Activated T-cell treated with anti-CD3 and anti-CD28 coated beads, Interleukin-2, amount 50 U/mL, for 1 hour (primary cell): Measurements from ENCODE around the gene FEN1.

Experiments used
- DNase-seq: peaks from one replicate; pipeline ENCODE4 v3.0.0-alpha.2; 2020

Gene FEN1

DNA sequence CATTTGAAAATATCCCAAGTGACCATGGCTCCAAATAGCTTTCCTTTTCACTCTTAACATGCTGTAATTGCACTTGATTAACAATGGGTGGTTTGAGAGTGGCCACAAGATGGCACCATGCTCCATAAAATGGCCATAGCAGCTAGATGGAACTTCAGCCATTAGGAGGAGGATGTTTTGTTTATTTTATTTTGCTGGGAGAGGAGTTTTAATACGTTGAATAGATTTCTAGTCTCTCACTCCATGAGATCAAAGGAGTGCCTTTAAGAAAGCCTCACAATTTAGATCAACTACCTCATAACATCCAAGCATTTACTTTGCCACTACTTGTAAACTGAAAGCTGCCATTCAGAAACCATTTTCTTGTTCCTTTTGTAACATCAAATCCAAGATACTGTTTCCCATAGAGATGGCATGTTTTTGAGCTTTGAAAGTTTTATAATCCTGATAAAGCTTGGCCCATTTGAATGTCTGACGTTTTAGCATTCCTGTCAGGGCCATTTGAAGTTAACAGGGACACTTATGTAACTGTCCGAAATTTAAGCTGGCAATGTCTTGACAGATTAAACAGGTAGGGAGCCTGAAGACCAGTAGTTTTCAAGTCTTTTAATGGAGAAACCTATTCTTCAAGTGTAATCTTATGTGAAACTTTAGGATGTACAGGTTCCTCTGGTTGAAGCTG, 4.7 kb downstream of the FEN1 start:
- peak; percentile 67 for DNase-seq

GRCh38 chr11:61799665-61800284, 7.1 kb downstream of the FEN1 start:
- DNase-seq: no peak

DNA sequence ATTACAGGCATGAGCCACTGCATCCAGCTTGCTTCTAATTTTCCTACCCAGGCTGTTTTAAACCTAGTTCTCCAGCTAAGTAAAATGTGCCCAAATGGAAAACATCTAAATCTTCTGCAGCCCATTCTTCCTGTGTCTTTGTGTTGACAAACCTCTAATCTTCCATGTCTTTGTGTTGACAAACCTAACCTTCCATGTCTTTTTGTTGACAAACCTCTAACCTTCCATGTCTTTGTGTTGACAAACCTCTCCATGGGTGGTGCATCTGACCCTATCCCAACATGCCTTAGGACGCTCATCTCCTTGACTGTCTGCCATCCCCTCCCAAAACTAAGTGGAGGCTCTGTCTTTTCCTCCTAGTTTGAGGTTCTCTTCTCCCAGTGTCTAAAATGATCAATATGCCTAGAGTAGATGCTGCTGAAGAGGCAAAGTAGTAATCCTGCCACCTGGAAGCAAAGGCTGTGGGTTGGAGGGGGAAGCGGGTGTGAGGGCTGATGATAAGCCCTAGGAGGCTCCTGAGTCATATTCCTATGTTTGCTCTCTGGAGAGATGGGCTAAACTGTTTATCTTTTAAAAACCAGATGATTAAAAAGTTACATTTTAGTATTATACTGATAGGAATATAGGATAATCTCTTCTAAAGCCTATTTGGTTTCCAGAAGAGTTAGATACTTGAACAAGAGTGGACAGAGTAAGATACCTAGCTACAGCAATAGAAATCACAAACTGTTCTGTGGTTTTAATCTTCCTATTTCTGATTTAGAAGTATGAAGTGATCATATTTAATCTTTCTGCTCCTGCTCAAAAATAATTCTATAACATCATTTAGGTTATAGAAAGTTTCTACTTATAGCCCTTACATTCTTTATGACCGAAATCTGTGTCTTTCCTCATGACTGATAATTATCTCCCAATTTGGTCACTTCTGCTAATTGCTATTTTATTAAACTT, 7.9 kb downstream of the FEN1 start:
- DNase-seq: no peak

DNA sequence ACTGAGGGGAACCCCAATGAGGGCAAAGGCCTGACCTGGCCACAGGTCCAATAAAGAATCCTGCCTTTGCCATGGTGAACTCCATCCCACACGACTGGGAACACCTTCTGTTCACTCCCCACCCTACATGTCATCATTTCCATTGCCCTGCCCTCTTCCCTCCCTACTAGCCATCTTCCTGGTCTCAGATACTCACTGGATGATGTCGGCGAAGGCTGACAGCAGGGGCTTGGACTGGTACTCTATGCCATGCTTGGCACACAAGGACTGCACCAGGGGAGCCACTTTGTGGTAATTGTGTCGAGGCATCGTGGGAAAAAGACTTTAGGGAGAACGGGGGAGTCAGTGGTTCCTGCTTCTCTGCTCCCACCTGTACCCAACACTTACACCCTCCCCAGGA, 9.9 kb downstream of the FEN1 start:
- DNase-seq: no peak

- DNase-seq: no peak
These were observed 11.4 kb downstream of the FEN1 start for GRCh38 chr11:61803889-61804647.

DNA sequence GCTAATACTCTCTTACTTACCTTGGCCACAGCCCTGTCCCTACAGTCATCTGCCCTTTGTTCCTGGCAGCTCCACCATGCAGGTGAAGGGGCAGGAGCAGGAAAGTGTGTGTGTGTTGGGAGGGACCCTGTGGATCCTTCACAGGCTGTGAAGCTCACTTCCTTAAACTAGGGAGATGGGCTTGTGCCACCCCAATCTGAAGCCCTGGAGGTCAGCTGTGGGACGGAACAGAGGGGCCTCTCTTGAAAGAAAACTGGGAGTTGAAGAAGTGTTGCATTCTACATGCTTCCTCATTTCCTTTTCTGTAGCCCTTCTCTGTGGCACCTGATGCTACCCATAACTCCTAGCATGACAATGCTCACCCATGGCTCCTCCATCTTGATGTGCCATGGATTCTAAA, 12.4 kb downstream of the FEN1 start:
- no peak for DNase-seq

- no peak for DNase-seq
These were observed 14.1 kb downstream of the FEN1 start for GRCh38 chr11:61806785-61807184.

DNA sequence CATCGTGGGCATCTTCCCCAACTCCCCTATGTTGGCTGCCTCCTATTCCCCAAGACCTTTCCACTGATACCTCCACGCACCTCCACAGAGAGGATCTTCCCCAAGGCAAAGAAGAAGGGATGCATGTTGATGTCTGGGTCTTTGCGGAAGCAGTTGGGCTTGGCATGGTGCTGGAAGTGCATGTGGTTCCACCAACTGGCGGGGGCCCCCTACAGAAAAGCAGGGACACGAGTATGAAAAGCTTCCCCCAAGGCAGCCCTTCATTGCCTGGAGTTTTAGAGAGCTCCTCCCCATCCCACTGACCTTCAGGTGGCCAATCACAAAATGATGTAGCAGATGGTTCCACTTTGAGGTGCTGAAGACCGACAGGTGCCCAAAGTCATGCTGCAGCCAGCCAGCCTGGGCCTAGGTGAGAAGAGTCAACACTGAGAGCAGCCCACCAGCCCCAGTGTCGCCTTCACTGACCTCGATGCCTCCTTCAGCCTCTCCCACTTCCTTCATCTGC, 18.0 kb downstream of the FEN1 start:
- no peak for DNase-seq

DNA sequence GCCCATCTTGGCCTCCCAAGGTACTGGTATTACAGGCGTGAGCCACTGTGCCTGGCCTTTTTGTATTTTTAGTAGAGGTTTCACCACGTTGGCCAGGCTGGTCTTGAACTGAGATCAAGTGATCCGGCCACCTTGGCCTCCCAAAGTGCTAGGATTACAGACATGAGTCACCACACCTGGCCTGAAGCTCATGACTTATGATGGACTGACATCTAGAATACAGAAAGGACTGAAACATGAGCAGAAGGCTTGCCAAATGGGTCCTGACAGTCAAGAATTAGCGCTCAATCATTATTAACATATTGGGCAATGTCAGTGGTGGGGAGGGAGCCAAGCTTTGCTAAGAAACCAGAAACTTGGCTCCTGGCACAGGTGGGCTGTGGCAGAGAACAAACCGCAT, 19.1 kb downstream of the FEN1 start:
- no peak for DNase-seq

DNA sequence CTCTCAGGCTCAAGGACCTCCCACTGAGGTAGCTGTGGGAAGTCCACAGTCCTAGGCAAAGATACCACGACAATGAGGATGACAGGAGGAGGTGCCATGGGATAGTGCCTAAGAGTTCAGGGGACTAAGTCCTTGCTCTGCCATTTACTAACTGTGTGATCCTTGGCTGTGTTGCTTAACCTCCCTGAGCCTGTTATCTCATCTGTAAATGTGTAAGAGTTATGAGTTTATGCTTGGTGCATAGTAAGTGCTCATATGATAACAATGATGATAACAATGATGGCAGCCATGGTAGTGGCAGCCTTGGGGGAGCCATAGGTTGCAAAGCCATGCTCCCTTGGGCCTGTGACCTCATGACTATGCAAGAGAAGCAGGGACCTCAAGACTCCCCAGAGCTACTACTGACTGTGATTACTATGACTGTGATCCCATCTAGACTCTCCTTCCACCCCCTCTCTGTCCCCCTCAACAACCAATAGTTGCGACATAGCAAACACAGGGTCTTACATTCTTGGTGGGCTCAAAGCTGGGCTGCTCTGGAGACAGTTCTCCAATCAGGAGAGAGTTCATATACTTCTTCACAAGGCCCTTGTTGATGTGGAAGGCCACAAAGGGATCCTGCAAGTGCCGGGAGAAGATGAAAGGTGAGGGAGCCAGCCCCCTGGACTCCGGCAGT, 20.2 kb downstream of the FEN1 start:
- DNase-seq: no peak

GRCh38 chr11:61814247-61814957, 21.7 kb downstream of the FEN1 start:
- DNase-seq: no peak

DNA sequence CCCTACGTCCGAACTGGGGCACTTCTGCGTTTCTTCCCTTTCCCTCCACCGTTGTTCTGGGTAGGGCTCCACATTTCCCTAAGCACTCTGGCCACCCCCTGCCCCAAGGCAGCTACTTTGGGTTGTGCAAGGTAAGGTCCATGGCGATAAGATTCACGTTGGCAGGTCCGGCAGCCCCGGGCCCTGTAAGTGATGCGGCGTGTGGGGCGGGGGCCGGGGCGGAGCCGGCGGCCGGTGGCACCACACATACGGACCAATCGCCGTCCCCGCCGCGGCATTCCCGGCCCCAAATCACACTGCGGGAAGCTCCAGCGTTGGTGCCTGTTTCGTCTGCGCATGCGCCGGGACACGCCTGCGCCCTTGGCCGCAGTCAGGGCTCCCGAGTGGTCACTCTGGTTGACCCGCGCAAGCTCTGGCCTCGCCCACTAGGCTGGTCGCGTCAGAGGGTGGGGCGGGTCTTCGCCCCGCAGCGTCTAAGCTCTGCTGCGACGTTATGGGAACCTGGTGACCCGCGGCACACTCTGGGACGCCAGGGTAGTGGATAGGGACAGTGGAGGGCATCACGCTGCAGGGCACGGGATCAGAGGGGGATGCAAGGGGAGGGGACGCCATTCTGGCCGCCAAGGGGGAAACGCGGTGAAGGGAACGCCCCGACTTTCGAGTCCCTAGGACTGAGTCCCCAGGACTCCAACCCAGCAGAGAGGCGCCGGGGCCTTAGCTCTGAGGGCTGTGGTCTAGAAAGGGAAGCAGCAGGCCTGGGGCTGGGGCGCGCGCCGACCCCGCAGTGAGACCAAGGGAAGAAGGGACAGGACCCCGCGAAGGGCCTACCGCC, 22.5 kb downstream of the FEN1 start:
- DNase-seq: peak; percentile 41

DNA sequence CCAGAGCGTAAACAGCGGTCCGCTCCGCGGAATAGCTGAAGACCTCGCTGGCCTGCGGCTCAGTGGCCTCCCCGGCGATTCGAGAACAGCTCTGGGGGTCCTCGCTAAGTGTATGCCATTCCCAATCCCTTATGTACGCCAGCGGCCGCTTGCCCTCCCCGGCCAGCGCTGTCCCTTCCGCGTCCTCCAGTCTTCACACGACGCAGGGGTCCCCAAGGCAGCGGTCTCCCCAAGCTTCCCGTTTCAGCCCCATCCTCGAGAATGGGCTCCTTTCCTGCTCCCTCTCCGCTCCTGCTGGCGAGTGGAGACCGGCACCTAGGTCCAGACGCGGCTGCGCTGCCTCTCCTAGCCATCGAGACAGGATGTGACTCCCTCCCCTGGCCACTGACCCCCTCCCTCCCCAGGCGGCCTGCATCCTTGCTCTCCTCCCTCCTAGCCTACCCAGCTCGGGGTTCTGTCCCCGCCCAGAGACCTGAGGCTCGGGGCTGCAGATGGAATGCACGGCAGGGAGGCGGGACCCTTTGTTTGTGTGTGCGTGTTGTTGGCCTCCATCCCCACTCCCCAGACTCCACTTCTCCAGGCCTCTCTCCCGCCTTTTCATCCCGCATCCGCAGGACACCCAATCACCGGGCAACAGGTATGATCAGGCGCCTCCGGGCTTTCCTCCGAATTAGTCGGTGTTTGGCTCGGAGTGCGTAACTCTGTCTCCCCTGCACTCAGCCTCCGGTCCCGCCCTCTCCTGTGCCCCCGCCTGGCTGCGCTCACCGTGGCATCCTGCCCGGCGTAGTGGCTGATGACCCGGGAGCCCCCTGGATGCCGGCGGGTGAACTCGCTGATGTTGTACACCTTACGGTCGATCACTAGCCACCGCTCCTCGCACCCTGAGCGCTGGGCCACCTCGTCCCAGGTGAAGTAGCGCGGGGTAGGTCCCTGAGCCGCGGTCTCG, 23.4 kb downstream of the FEN1 start:
- peak; percentile 69 for DNase-seq

GRCh38 chr11:61816736-61817455, 24.2 kb downstream of the FEN1 start, which contains the start of gene FADS1:
TSS of gene FADS1 (minus strand) at chr11:61817003. CDS start at chr11:61816929, 74 bp downstream.
- DNase-seq: peak; percentile 75

DNA sequence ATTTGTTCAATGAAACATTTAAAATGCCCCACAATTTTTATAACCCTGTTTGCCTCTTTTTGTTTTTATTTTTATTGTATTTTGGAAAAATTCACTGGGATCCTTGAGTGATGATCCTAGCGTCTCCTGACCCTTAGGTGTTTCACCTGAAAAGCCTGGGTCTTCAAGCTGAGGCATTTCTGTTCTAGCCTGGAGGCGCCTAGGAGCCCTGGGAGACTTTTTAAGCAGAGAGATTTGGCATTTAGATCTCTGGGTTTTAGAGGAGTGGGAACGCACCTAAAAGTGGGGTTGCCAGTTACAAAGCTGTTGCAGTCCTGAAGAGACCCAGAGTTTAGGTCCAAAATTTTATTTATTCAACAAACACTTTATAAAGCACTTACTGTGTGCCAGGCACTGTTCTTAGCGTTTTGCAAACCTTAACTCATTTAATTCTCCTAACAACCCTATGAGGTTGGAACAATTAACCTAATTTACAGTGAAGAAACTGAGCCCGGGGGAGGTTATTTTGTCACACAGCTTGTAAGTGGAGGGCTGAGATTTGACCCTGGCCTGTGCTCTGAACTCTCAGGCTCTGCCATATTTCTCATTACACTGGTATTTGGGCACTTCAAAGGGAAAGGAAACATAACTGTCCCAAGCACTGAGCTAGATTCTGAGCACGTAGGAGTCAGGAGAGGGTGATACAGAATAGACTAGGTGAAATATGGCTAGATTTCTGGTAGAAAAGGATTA, 24.9 kb downstream of the FEN1 start:
- no peak for DNase-seq

- no peak for DNase-seq
These were observed 27.5 kb downstream of the FEN1 start for GRCh38 chr11:61820174-61820573.

- no peak for DNase-seq
These were observed 34.3 kb downstream of the FEN1 start for GRCh38 chr11:61826930-61827570.
